T-cell (primary cell): ENCODE results near the gene C1orf141. TPM values are rescaled to one million over a fixed set of nuclear protein-coding genes. Genes with fewer than 3 reads are reported as not detected.

Experiments used
- ATAC-seq, 4 experiments: fragments of 200-7000 bp in 3 of 4; fragments of 150-1000 bp in 1 of 4; cut with Tn5 transposase; replicated peaks in 1 of 4; 1 replicate in 3 of 4; 2 replicates in 1 of 4; pipeline ENCODE4 v1.10.0; 2021; ENCODE audit warnings: moderate library complexity in 3 of 4, mild to moderate bottlenecking in 2 of 4, moderate number of reproducible peaks in 1 of 4
- CTCF ChIA-PET, 2 donors: fragments of 300-600 bp; sonication (Branson Sonifier 250); formaldehyde crosslinking; loops; one replicate each; lab custom pipeline; 2022; ENCODE audit warnings: antibody characterized with exemption in 2 of 2; lab: Charles Lee
- POLR2A ChIA-PET, 2 donors: fragments of 300-600 bp; sonication (Branson Sonifier 250); formaldehyde crosslinking; loops; one replicate each; lab custom pipeline; 2022; ENCODE audit warnings: antibody characterized with exemption in 2 of 2; lab: Charles Lee
- DNase-seq, 35 experiments: peaks; one replicate each; pipeline versions ENCODE4 v3.0.0 to v3.0.0-alpha.2; 2013 to 2023
- H3K27ac ChIP-seq: one replicate; pipeline ENCODE4 v1.5.1; 2013; ENCODE audit warnings: low read length
- H3K27me3 ChIP-seq, 2 experiments: replicated peaks in 1 of 2; 1 replicate in 1 of 2; 2 replicates in 1 of 2; pipeline versions ENCODE4 v1.6.1 to v1.7.0; 2013; ENCODE audit warnings: low read length in 1 of 2, mixed read lengths in 1 of 2; ENCODE audit not compliant: control insufficient read depth in 2 of 2, insufficient read depth in 2 of 2; ENCODE audit errors: extremely low read depth in 1 of 2
- H3K36me3 ChIP-seq, 2 donors: 1 replicate in 1 of 2; 2 replicates in 1 of 2; pipeline versions ENCODE4 v1.6.1 to v1.7.0; 2013; ENCODE audit warnings: low read length in 1 of 2; ENCODE audit not compliant: control insufficient read depth in 2 of 2, insufficient read depth in 1 of 2; ENCODE audit errors: extremely low read depth in 1 of 2
- H3K4me1 ChIP-seq, 2 experiments: 1 replicate in 1 of 2; 2 replicates in 1 of 2; pipeline versions ENCODE4 v1.6.1 to v1.7.0; 2013; ENCODE audit warnings: low read length in 2 of 2, mixed read lengths in 1 of 2; ENCODE audit not compliant: insufficient read depth in 2 of 2, control insufficient read depth in 1 of 2; ENCODE audit errors: extremely low read depth in 1 of 2
- H3K4me3 ChIP-seq, 2 donors: 1 replicate in 1 of 2; 2 replicates in 1 of 2; pipeline versions ENCODE4 v1.5.1 to v1.7.0; 2013; ENCODE audit warnings: mild to moderate bottlenecking in 2 of 2, low read length in 1 of 2, moderate library complexity in 1 of 2; ENCODE audit not compliant: control insufficient read depth in 1 of 2; ENCODE audit errors: extremely low read depth in 1 of 2
- H3K9me3 ChIP-seq: 2 replicates; pipeline ENCODE4 v1.7.0; 2013
- H3K27ac Mint-ChIP-seq, 2 donors: one replicate each; pipeline ENCODE4 v1.8.0; 2020 to 2021; ENCODE audit warnings: mild to moderate bottlenecking in 2 of 2, mixed read lengths in 2 of 2
- H3K27me3 Mint-ChIP-seq, 2 donors: one replicate each; pipeline ENCODE4 v1.8.0; 2021 to 2022; ENCODE audit warnings: mixed read lengths in 2 of 2
- H3K36me3 Mint-ChIP-seq: one replicate; pipeline ENCODE4 v1.8.0; 2021; ENCODE audit warnings: mixed read lengths
- H3K4me1 Mint-ChIP-seq, 3 donors: one replicate each; pipeline ENCODE4 v1.8.0; 2020 to 2022; ENCODE audit warnings: mixed read lengths in 3 of 3, mild to moderate bottlenecking in 1 of 3
- H3K4me3 Mint-ChIP-seq, 3 donors: one replicate each; pipeline ENCODE4 v1.8.0; 2020 to 2022; ENCODE audit warnings: mild to moderate bottlenecking in 3 of 3, mixed read lengths in 3 of 3, moderate library complexity in 3 of 3
- H3K9me3 Mint-ChIP-seq, 3 donors: one replicate each; pipeline ENCODE4 v1.8.0; 2020 to 2022; ENCODE audit warnings: mixed read lengths in 3 of 3
- WGBS: methylation state at CpG from one replicate; pipeline ENCODE4 v1.1.5; 2013; ENCODE audit warnings: missing lambda C conversion rate; ENCODE audit not compliant: insufficient coverage; 5-methylcytosine and 5-hydroxymethylcytosine counted together
- total RNA-seq, 35 experiments: library from RNA in 6 of 35; stranded (reverse) in 6 of 35; fragments of 120-200 nt in 1 of 35; gene quantifications; one replicate each; pipeline versions ENCODE4 v1.2.1 to v1.2.4 and lab custom pipeline; 2013 to 2026

C1orf141 gene
- total RNA-seq, 5 donors from 2014 or later (not counting 1 experiment from before 2014, with no cell fraction given): not detected

- Histone ChIP-seq H3K36me3 (no peaks in the 10 kb centered on the region), H3K27ac (no peak overlapping the region), H3K4me3 (no peak overlapping the region), H3K4me1 (no peaks in the 10 kb centered on the region), H3K27me3 (no peaks in the 10 kb centered on the region), H3K9me3 (no peaks in the 10 kb centered on the region)
- Mint-ChIP-seq H3K4me1 (peaks cover 0 to 7% (median 3%) of the 10 kb centered on the region in 3 donors), H3K27me3 (peaks cover 8 to 10% of the 10 kb centered on the region in 2 donors), H3K27ac (no peak overlapping the region), H3K4me3 (no peak overlapping the region), H3K36me3 (no peaks in the 10 kb centered on the region), H3K9me3 (no peaks in the 10 kb centered on the region)
- DNase-seq (no peak), ATAC-seq (no peak)
- CTCF ChIA-PET: no interaction called here
- POLR2A ChIA-PET: no interaction called here
Observed at GRCh38 chr1:67097305-67097704, 37.5 kb downstream of the C1orf141 start.

DNA sequence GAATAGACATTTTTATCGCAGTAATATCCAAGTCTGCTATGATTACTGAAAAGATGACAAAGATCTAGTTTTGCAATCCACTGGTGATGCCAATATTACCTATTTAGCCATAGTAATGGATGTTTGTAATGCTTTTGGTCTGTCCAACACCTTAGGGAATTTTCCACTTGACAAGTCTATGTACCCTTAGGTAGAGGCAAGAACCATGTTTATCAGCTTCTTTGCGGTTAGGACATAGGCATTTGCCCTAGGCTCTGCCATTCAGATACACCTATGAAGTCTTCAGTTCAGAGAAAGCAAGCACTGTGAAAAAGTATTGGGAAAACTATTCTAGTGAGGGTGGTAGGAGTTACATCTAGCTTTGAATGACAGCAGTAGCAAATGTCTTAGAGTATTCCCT is 40.6 kb downstream of the C1orf141 start:
- Histone ChIP-seq H3K4me3 (no peak overlapping the region), H3K9me3 (no peaks in the 10 kb centered on the region), H3K4me1 (no peaks in the 10 kb centered on the region), H3K27me3 (no peaks in the 10 kb centered on the region), H3K36me3 (no peaks in the 10 kb centered on the region), H3K27ac (no peak overlapping the region)
- no peaks in the 10 kb centered on the region for H3K36me3 Mint-ChIP-seq
- ChIA-PET CTCF (no interaction called here), POLR2A (no interaction called here)
- H3K4me3 Mint-ChIP-seq: no peak overlapping the region
- H3K27ac Mint-ChIP-seq: no peak overlapping the region
- WGBS: no CpG with 5 or more reads among the region's 2 CpGs
- DNase-seq (no peak), ATAC-seq (no peak)
- no peaks in the 10 kb centered on the region for H3K4me1 Mint-ChIP-seq
- peaks cover 0 to 2% of the 10 kb centered on the region in 2 donors for H3K27me3 Mint-ChIP-seq
- H3K9me3 Mint-ChIP-seq: no peaks in the 10 kb centered on the region

GRCh38 chr1:67089685-67090208 is 45.0 kb downstream of the C1orf141 start:
- Mint-ChIP-seq H3K27ac (no peak overlapping the region), H3K27me3 (peaks cover 0 to 2% of the 10 kb centered on the region in 2 donors), H3K4me3 (no peak overlapping the region), H3K9me3 (no peaks in the 10 kb centered on the region), H3K36me3 (no peaks in the 10 kb centered on the region), H3K4me1 (no peaks in the 10 kb centered on the region)
- DNase-seq (no peak), ATAC-seq (no peak)
- 100% methylated on average over 1 of the region's 1 CpG for WGBS
- no peaks in the 10 kb centered on the region for H3K9me3 ChIP-seq
- ChIA-PET CTCF (interaction anchor here in 1 of 2 donors (1.1 kb wide), 1 partner anchor 60 kb away, joined by 3 read pairs; no protein-coding TSS in a partner anchor), POLR2A (no interaction called here)
- no peaks in the 10 kb centered on the region for H3K36me3 ChIP-seq
- H3K27me3 ChIP-seq: no peaks in the 10 kb centered on the region
- H3K4me1 ChIP-seq: no peaks in the 10 kb centered on the region
- H3K27ac ChIP-seq: no peak overlapping the region
- no peak overlapping the region for H3K4me3 ChIP-seq

DNA sequence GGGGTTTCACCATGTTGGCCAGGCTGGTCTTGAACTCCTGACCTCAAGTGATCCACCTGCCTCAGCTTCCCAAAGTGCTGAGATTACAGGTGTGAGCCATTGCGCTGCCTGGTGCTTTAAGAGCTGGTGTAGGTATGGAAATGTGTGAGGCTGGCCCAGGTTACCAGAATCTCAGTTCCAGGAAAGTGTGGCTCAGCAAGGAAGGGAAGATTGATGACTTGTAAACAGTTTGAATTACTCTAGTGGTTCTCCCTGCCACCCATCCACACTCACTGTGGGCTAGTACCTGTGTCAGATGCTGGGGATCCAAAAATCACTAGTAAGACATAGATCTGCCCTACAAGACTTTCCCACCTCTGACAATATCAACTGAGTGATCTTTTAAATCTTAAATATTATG is 46.3 kb downstream of the C1orf141 start:
- Mint-ChIP-seq H3K27me3 (peaks cover 0 to 2% of the 10 kb centered on the region in 2 donors), H3K9me3 (no peaks in the 10 kb centered on the region)
- no peak overlapping the region for H3K4me3 ChIP-seq

GRCh38 chr1:67085326-67085725 is 49.4 kb downstream of the C1orf141 start:
- no peaks in the 10 kb centered on the region for H3K27me3 Mint-ChIP-seq
- ChIA-PET POLR2A (interaction anchor here in 1 of 2 donors (0.6 kb wide), 1 partner anchor 1423 kb away, joined by 3 read pairs; no protein-coding TSS in a partner anchor), CTCF (no interaction called here)
- ATAC-seq (no peak), DNase-seq (no peak)
- Histone ChIP-seq H3K9me3 (no peaks in the 10 kb centered on the region), H3K36me3 (no peaks in the 10 kb centered on the region), H3K4me1 (no peaks in the 10 kb centered on the region), H3K4me3 (no peak overlapping the region), H3K27me3 (no peaks in the 10 kb centered on the region), H3K27ac (no peak overlapping the region)
- no peak overlapping the region for H3K4me3 Mint-ChIP-seq
- H3K9me3 Mint-ChIP-seq: no peaks in the 10 kb centered on the region
- no peaks in the 10 kb centered on the region for H3K36me3 Mint-ChIP-seq
- no CpG with 5 or more reads among the region's 2 CpGs for WGBS
- no peaks in the 10 kb centered on the region for H3K4me1 Mint-ChIP-seq
- H3K27ac Mint-ChIP-seq: no peak overlapping the region

More for the DNA sequence above, 46.3 kb downstream of the C1orf141 start:
- Mint-ChIP-seq H3K36me3 (no peaks in the 10 kb centered on the region), H3K27ac (no peak overlapping the region), H3K4me1 (no peaks in the 10 kb centered on the region), H3K4me3 (no peak overlapping the region)
- Histone ChIP-seq H3K36me3 (no peaks in the 10 kb centered on the region), H3K27ac (no peak overlapping the region), H3K27me3 (no peaks in the 10 kb centered on the region), H3K4me1 (no peaks in the 10 kb centered on the region), H3K9me3 (no peaks in the 10 kb centered on the region)
- CTCF ChIA-PET: interaction anchor here in 1 of 2 donors (0.6 kb wide), 1 partner anchor 19 kb away, joined by 4 read pairs; no protein-coding TSS in a partner anchor
- no CpG with 5 or more reads among the region's 1 CpG for WGBS
- POLR2A ChIA-PET: no interaction called here
- DNase-seq (no peak), ATAC-seq (no peak)

GRCh38 chr1:67084765-67085318 is 49.9 kb downstream of the C1orf141 start:
- ChIA-PET POLR2A (no interaction called here), CTCF (no interaction called here)
- no peaks in the 10 kb centered on the region for H3K9me3 ChIP-seq
- H3K27ac ChIP-seq: no peak overlapping the region
- H3K4me1 ChIP-seq: no peaks in the 10 kb centered on the region
- no peaks in the 10 kb centered on the region for H3K27me3 Mint-ChIP-seq
- no peaks in the 10 kb centered on the region for H3K36me3 ChIP-seq
- no peak for DNase-seq
- H3K9me3 Mint-ChIP-seq: no peaks in the 10 kb centered on the region
- no peak overlapping the region for H3K4me3 ChIP-seq
- H3K4me3 Mint-ChIP-seq: no peak overlapping the region
- H3K4me1 Mint-ChIP-seq: no peaks in the 10 kb centered on the region
- no CpG with 5 or more reads among the region's 9 CpGs for WGBS
- no peak for ATAC-seq
- H3K27ac Mint-ChIP-seq: no peak overlapping the region
- H3K27me3 ChIP-seq: no peaks in the 10 kb centered on the region
- H3K36me3 Mint-ChIP-seq: no peaks in the 10 kb centered on the region
